Endothelial cell of umbilical vein (primary cell): ENCODE results near the gene WDR55. TPM values are rescaled to one million over a fixed set of nuclear protein-coding genes. Genes with fewer than 3 reads are reported as not detected.

ENCODE experiments used
- BruUV-seq: library from RNA; stranded (reverse); fragments of 400-500 nt; replicated peaks from 2 replicates; lab custom pipeline; 2021; lab: Mats Ljungman, UMichigan
- CTCF ChIA-PET: fragments of 300-600, 350-600 bp; sonication (Branson Sonifier 250); formaldehyde crosslinking; loops from one replicate; lab custom pipeline; 2021; ENCODE audit warnings: antibody characterized with exemption, inconsistent platforms; lab: Charles Lee
- POLR2A ChIA-PET: fragments of 300-600, 350-600 bp; sonication (Branson Sonifier 250); formaldehyde crosslinking; loops from one replicate; lab custom pipeline; 2021; ENCODE audit warnings: antibody characterized with exemption, inconsistent platforms; lab: Charles Lee
- DNase-seq: peaks from one replicate; pipeline ENCODE4 v3.0.0-alpha.2; 2011; ENCODE audit warnings: low read depth, low spot score
- FAIRE-seq: peaks from 2 replicates; lab custom pipeline; 2011; peaks lifted over from hg19 to GRCh38; lab: Jason Lieb, UNC
- H2AFZ ChIP-seq: 2 replicates; pipeline ENCODE4 v1.6.0; 2012; ENCODE audit warnings: low read depth, low read length, control low read depth, inconsistent platforms
- H3K27ac ChIP-seq: 2 replicates; pipeline ENCODE4 v1.5.1; 2011; ENCODE audit warnings: low read depth, mild to moderate bottlenecking, control low read depth, low read length, moderate library complexity; ENCODE audit not compliant: insufficient read depth
- H3K27me3 ChIP-seq, 2 experiments: 2 replicates each; pipeline versions ENCODE4 v1.6.0 to v1.6.1; 2011; ENCODE audit warnings: low read length in 2 of 2, mixed read lengths in 1 of 2; ENCODE audit not compliant: control insufficient read depth in 2 of 2, insufficient read depth in 2 of 2
- H3K36me3 ChIP-seq, 2 experiments: 2 replicates in 1 of 2; 3 replicates in 1 of 2; pipeline ENCODE4 v1.5.1; 2011; ENCODE audit warnings: low read length in 2 of 2, mild to moderate bottlenecking in 1 of 2, moderate library complexity in 1 of 2; ENCODE audit not compliant: control insufficient read depth in 2 of 2, insufficient read depth in 2 of 2; ENCODE audit errors: extremely low read depth in 1 of 2
- H3K4me1 ChIP-seq: 3 replicates; pipeline ENCODE4 v1.5.1; 2011; ENCODE audit warnings: mild to moderate bottlenecking, low read length; ENCODE audit not compliant: control insufficient read depth, insufficient read depth; ENCODE audit errors: extremely low read depth
- H3K4me2 ChIP-seq: 2 replicates; pipeline ENCODE4 v1.6.1; 2011; ENCODE audit warnings: low read length, control low read depth, mixed read lengths; ENCODE audit not compliant: insufficient read depth
- H3K4me3 ChIP-seq, 3 experiments: fragments of 200-600 bp in 1 of 3; sonication (generic), shearing (Covaris generic) in 1 of 3; replicated peaks in 1 of 3; 2 replicates each; pipeline ENCODE4 v1.5.1; 2011 to 2016; ENCODE audit warnings: control low read depth in 3 of 3, low read length in 3 of 3, mild to moderate bottlenecking in 2 of 3, inconsistent platforms in 1 of 3, low read depth in 1 of 3, moderate library complexity in 1 of 3; ENCODE audit not compliant: insufficient read depth in 1 of 3
- H3K79me2 ChIP-seq: 2 replicates; pipeline ENCODE4 v1.6.0; 2012; ENCODE audit warnings: low read length, inconsistent platforms; ENCODE audit not compliant: control insufficient read depth, insufficient read depth
- H3K9ac ChIP-seq: replicated peaks from 2 replicates; pipeline ENCODE3; 2011; ENCODE audit warnings: low read length, control low read depth; ENCODE audit not compliant: insufficient read depth; ENCODE audit errors: extremely low read depth
- H3K9me1 ChIP-seq: replicated peaks from 3 replicates; pipeline ENCODE4 v1.6.0; 2011; ENCODE audit warnings: mild to moderate bottlenecking, low read length; ENCODE audit not compliant: control insufficient read depth, insufficient read depth; ENCODE audit errors: extremely low read depth
- H3K9me3 ChIP-seq: replicated peaks from 2 replicates; pipeline ENCODE4 v1.5.1; 2012; ENCODE audit warnings: low read length, inconsistent platforms; ENCODE audit not compliant: control insufficient read depth, insufficient read depth
- H4K20me1 ChIP-seq: replicated peaks from 2 replicates; pipeline ENCODE3; 2011; ENCODE audit warnings: mild to moderate bottlenecking, low read length; ENCODE audit not compliant: control insufficient read depth, insufficient read depth; ENCODE audit errors: extremely low read depth
- CTCF ChIP-seq, 2 donors: IDR thresholded peaks; 1 replicate in 1 of 2; 2 replicates in 1 of 2; pipeline ENCODE4 v1.5.1; 2011; ENCODE audit warnings: low read length in 2 of 2, mild to moderate bottlenecking in 2 of 2, moderate library complexity in 2 of 2, control low read depth in 1 of 2, inconsistent platforms in 1 of 2, low read depth in 1 of 2; ENCODE audit not compliant: insufficient read depth in 1 of 2; ENCODE audit errors: extremely low read depth in 1 of 2
- EZH2 ChIP-seq: IDR thresholded peaks from 2 replicates; pipeline ENCODE4 v1.6.1; 2012; ENCODE audit warnings: borderline replicate concordance, low read depth, mild to moderate bottlenecking, moderate library complexity, low read length, inconsistent platforms; ENCODE audit not compliant: severe bottlenecking
- FOS ChIP-seq: IDR thresholded peaks from 2 replicates; pipeline ENCODE4 v1.6.1; 2011; ENCODE audit warnings: mild to moderate bottlenecking, low read length, moderate library complexity, borderline replicate concordance; ENCODE audit not compliant: insufficient read depth
- GATA2 ChIP-seq: IDR thresholded peaks from 2 replicates; pipeline ENCODE4 v1.7.0; 2011; ENCODE audit warnings: low read depth, mild to moderate bottlenecking, moderate library complexity, mixed read lengths, low read length; ENCODE audit not compliant: insufficient read length, insufficient read depth
- MYC ChIP-seq: IDR thresholded peaks from one replicate; pipeline ENCODE4 v1.6.1; 2011; ENCODE audit warnings: mild to moderate bottlenecking, low read depth, low read length
- POLR2A ChIP-seq: IDR thresholded peaks from 2 replicates; pipeline ENCODE4 v1.6.1; 2012; ENCODE audit warnings: low read depth, mild to moderate bottlenecking, control low read depth, low read length
- POLR2AphosphoS5 ChIP-seq: IDR thresholded peaks from 2 replicates; pipeline ENCODE4 v1.6.1; 2012; ENCODE audit warnings: low read depth, mild to moderate bottlenecking, control low read depth, low read length, moderate library complexity; ENCODE audit not compliant: insufficient read depth
- dilution Hi-C: fragments of 300-500 bp; cut with MboI; formaldehyde crosslinking; loops from one replicate; pipeline ENCODE4 v1.15.0; 2019; ENCODE audit warnings: low sequenced_read_pairs; ENCODE audit not compliant: extremely low pct_ligation_motif_present
- intact Hi-C: fragments of 100-400 bp; cut with micrococcal nuclease; formaldehyde crosslinking; loops from one replicate; pipeline ENCODE4 v1.10.0; 2022
- polyA plus RNA-seq, 4 experiments: library from polyadenylated mRNA; depleted of rRNA in 3 of 4; stranded (reverse) in 3 of 4; unstranded in 1 of 4; fragments of >200 nt; gene quantifications; 2 replicates each; pipeline versions ENCODE4 v1.2.1 to v1.2.3, GENCODE V29; 2011 to 2012; ENCODE audit warnings: missing spikeins in 1 of 4
- total RNA-seq: library from RNA; stranded (reverse); gene quantifications from 2 replicates; pipeline ENCODE4 v1.2.3, GENCODE V29; 2021

WDR55 gene
- total and polyA plus RNA-seq, 2 donors (not counting 3 experiments of a cell fraction or from before 2014, with no cell fraction given): 17.5 to 25.3 TPM

GRCh38 chr5:140631036-140631417, 33.7 kb upstream of the WDR55 start:
- POLR2A ChIA-PET: no interaction called here
- FAIRE-seq: no peak

More at GRCh38 chr5:140631036-140631417, 33.7 kb upstream of the WDR55 start:
- no peak for TF ChIP-seq MYC
- TF ChIP-seq GATA2: no peak
- no peak for TF ChIP-seq CTCF (IDR thresholded peaks at IDR 0.05; ENCODE audit: extremely low read depth in 1 of 2, insufficient read depth in 1 of 2, low read depth in 1 of 2, low read length in 2 of 2)
- no peak for TF ChIP-seq POLR2AphosphoS5
- no peak for TF ChIP-seq EZH2
- TF ChIP-seq POLR2A: no peak
- TF ChIP-seq FOS: no peak
- Histone ChIP-seq H3K27ac (no peak overlapping the region), H3K36me3 (no peaks in the 10 kb centered on the region), H3K4me3 (no peak overlapping the region), H3K27me3 (peaks cover 0 to 3% of the 10 kb centered on the region in 2 experiments), H3K9me3 (no peaks in the 10 kb centered on the region), H3K9me1 (no peaks in the 10 kb centered on the region), H3K4me1 (peaks cover 15% of the 10 kb centered on the region), H4K20me1 (no peaks in the 10 kb centered on the region), H3K9ac (no peak overlapping the region), H3K4me2 (no peak overlapping the region), H3K79me2 (no peaks in the 10 kb centered on the region), H2AFZ (no peak overlapping the region)
- CTCF ChIA-PET: interaction anchor here (1.0 to 1.4 kb wide), 4 partner anchors 50 to 391 kb away, joined by 3 to 5 read pairs (median 4); no protein-coding TSS in a partner anchor
- dilution Hi-C loops: no loop called here
- intact Hi-C loops: loop anchor here (10.0 kb wide), 1 partner anchor 386 kb away; no protein-coding TSS in a partner anchor
- BruUV-seq: no TSS peak
- no peak for DNase-seq
